Activated CD4-positive, alpha-beta T cell treated with anti-CD3 and anti-CD28 coated beads for 24 hours (primary cell): ENCODE results near the gene RTL1.

ENCODE experiments used
- DNase-seq, 2 donors: peaks; one replicate each; pipeline ENCODE4 v3.0.0-alpha.2; 2020; ENCODE audit warnings: low read depth in 2 of 2

The RTL1 gene

GRCh38 chr14:100903672-100904185 lies at the start of gene RTL1:
Gene RTL1, minus strand, starts transcription at chr14:100903722. Its CDS starts 18,934 bp downstream, at chr14:100884788.
- no peak for DNase-seq

- DNase-seq: no peak
Measured at GRCh38 chr14:100950024-100950423, 46.5 kb upstream of the RTL1 start.

- no peak for DNase-seq
Measured at GRCh38 chr14:100944052-100944451, 40.5 kb upstream of the RTL1 start.

- no peak for DNase-seq
Measured at GRCh38 chr14:100930270-100930669, 26.7 kb upstream of the RTL1 start.

GRCh38 chr14:100915560-100915959 lies 12.0 kb upstream of the RTL1 start:
- DNase-seq: no peak

GRCh38 chr14:100914597-100915021 lies 11.1 kb upstream of the RTL1 start:
- no peak for DNase-seq

GRCh38 chr14:100911665-100912316 lies 8.3 kb upstream of the RTL1 start:
- DNase-seq: no peak

GRCh38 chr14:100910888-100911664 lies 7.6 kb upstream of the RTL1 start:
- DNase-seq: no peak

GRCh38 chr14:100909439-100909838 lies 5.9 kb upstream of the RTL1 start:
- DNase-seq: no peak

- DNase-seq: no peak
Measured at GRCh38 chr14:100907240-100907639, 3.7 kb upstream of the RTL1 start.

GRCh38 chr14:100906420-100906819 lies 2.9 kb upstream of the RTL1 start:
- no peak for DNase-seq

- DNase-seq: no peak
Measured at GRCh38 chr14:100905166-100905565, 1.6 kb upstream of the RTL1 start.

- no peak for DNase-seq
Measured at GRCh38 chr14:100904307-100905087, 975 bp upstream of the RTL1 start.

GRCh38 chr14:100903134-100903468 lies 421 bp downstream of the RTL1 start:
- no peak for DNase-seq

- no peak for DNase-seq
Measured at GRCh38 chr14:100902295-100903133, 1.0 kb downstream of the RTL1 start.

GRCh38 chr14:100901391-100902183 lies 1.9 kb downstream of the RTL1 start:
- DNase-seq: no peak

- DNase-seq: no peak
Measured at GRCh38 chr14:100900837-100901390, 2.6 kb downstream of the RTL1 start.

- no peak for DNase-seq
Measured at GRCh38 chr14:100899884-100900771, 3.4 kb downstream of the RTL1 start.
